Caco-2 (cell line): ENCODE data around the gene CCND2. TPM values are rescaled to one million over a fixed set of nuclear protein-coding genes. Genes with fewer than 3 reads are reported as not detected.

Source experiments
- BruUV-seq: library from RNA; stranded (reverse); fragments of 400-500 nt; replicated peaks from 2 replicates; lab custom pipeline; 2021; lab: Mats Ljungman, UMichigan
- CTCF ChIA-PET: fragments of 300-600 bp; sonication (Branson Sonifier 250); formaldehyde crosslinking; loops from one replicate; lab custom pipeline; 2022; ENCODE audit warnings: antibody characterized with exemption; lab: Charles Lee
- POLR2A ChIA-PET: fragments of 300-600 bp; sonication (Branson Sonifier 250); formaldehyde crosslinking; loops from one replicate; lab custom pipeline; 2022; ENCODE audit warnings: antibody characterized with exemption; lab: Charles Lee
- DNase-seq, 2 experiments: peaks; one replicate each; pipeline versions ENCODE4 v3.0.0 to v3.0.0-alpha.2; 2020 to 2022
- H3K27me3 ChIP-seq: replicated peaks from 2 replicates; pipeline ENCODE4 v1.6.0; 2011; ENCODE audit warnings: low read length; ENCODE audit not compliant: control insufficient read depth, insufficient read depth
- H3K36me3 ChIP-seq: 2 replicates; pipeline ENCODE4 v1.5.1; 2011; ENCODE audit warnings: low read length; ENCODE audit not compliant: control insufficient read depth, insufficient read depth
- H3K4me1 ChIP-seq: fragments of 250-450 bp; sonication (Bioruptor Pico); 2 replicates; pipeline ENCODE4 v1.5.1; 2020; ENCODE audit warnings: mild to moderate bottlenecking
- H3K4me3 ChIP-seq: 2 replicates; pipeline ENCODE4 v1.5.1; 2011; ENCODE audit warnings: low read depth, mild to moderate bottlenecking, control low read depth, low read length
- H3K9me3 ChIP-seq: fragments of 250-450 bp; sonication (Bioruptor Pico); 2 replicates; pipeline ENCODE4 v1.5.1; 2020; ENCODE audit warnings: mild to moderate bottlenecking, moderate library complexity
- H3K27ac Mint-ChIP-seq: one replicate; pipeline ENCODE4 v1.8.0; 2022; ENCODE audit warnings: mixed read lengths; ENCODE audit not compliant: unreplicated experiment
- H3K27me3 Mint-ChIP-seq: one replicate; pipeline ENCODE4 v1.8.0; 2022; ENCODE audit warnings: mixed read lengths; ENCODE audit not compliant: insufficient read depth, unreplicated experiment
- H3K36me3 Mint-ChIP-seq: one replicate; pipeline ENCODE4 v1.8.0; 2022; ENCODE audit warnings: mild to moderate bottlenecking, mixed read lengths; ENCODE audit not compliant: insufficient read depth, unreplicated experiment
- H3K4me1 Mint-ChIP-seq: one replicate; pipeline ENCODE4 v1.8.0; 2022; ENCODE audit warnings: low read depth, mixed read lengths; ENCODE audit not compliant: unreplicated experiment
- H3K4me3 Mint-ChIP-seq: one replicate; pipeline ENCODE4 v1.8.0; 2022; ENCODE audit warnings: mild to moderate bottlenecking, moderate library complexity, mixed read lengths; ENCODE audit not compliant: unreplicated experiment
- H3K9me3 Mint-ChIP-seq: one replicate; pipeline ENCODE4 v1.8.0; 2022; ENCODE audit warnings: mixed read lengths; ENCODE audit not compliant: unreplicated experiment
- intact Hi-C: fragments of 100-400 bp; cut with micrococcal nuclease; formaldehyde crosslinking; loops from one replicate; pipeline ENCODE4 v1.10.0; 2022; ENCODE audit not compliant: unreplicated experiment
- total RNA-seq: library from RNA; stranded (reverse); gene quantifications from 2 replicates; pipeline ENCODE4 v1.2.3, GENCODE V29; 2022
- TF ChIP-seq, protein P1 (sequence below), 2 experiments: fragments of 200-600 bp in 1 of 2; IDR thresholded peaks; 1 replicate in 1 of 2; 2 replicates in 1 of 2; pipeline versions ENCODE4 v1.5.1 to v1.8.0; 2011 to 2022; ENCODE audit warnings: antibody characterized with exemption in 1 of 2, control low read depth in 1 of 2, inconsistent platforms in 1 of 2, low read depth in 1 of 2, low read length in 1 of 2, mild to moderate bottlenecking in 1 of 2, moderate library complexity in 1 of 2; ENCODE audit not compliant: insufficient read depth in 1 of 2, severe bottlenecking in 1 of 2, unreplicated experiment in 1 of 2

CCND2 gene
- total RNA-seq, 1 experiment from 2014 or later: 145 TPM

DNA sequence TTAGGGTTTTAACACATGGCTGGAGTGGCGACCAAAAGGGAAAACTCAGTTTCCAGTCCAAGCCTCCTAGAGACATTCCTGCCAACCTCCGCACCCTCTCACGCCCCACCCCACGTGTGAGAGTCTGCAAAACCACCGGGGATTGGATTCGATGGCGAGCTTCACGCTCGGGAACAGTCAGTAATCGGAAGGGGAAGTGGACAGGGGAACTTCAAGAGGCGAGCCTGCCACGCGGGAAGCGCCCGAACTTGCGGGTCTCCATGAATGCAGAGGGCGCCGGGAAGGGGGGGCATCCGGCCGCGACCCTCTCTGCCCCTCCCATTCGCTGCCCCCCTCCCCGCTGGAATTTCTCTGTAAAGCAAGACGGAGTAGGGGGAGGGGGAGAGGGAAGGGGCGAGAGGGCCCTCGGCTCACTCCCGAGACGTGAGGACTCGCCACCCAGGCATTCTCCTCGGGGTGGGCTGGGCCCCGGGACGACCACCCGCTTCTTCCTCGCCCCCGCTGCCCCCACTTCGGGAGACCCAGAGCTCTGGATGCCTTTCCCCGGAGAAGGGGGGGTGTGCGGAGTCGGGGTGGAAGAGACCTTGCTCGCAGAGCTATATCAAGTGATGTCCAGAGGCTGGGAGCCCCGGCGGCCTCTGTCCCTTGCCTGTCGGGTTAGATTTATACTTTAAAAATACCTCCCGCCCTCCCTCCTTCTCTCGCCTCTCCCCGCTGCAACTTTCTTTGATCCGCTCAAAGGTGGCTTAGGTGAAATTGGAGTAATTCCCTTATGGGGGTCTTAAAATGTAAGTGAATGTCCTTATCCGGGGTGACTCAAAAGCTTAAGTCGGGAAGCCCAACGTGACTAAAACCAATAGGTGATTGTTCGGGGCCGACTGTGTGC lies 2.5 kb upstream of the CCND2 start:
- H3K9me3 ChIP-seq: no peaks in the 10 kb centered on the region
- CTCF ChIA-PET: interaction anchor here (0.6 to 1.3 kb wide), 5 partner anchors 164 to 1009 kb away, joined by 3 to 5 read pairs (median 3); no protein-coding TSS in a partner anchor
- no peaks in the 10 kb centered on the region for H3K36me3 ChIP-seq
- peaks cover 55% of the 10 kb centered on the region for H3K27me3 Mint-ChIP-seq
- peak; percentile 48 to 49 for DNase-seq
- peak overlapping the region; percentile 98 for H3K4me3 Mint-ChIP-seq
- TF ChIP-seq, protein P1, sequence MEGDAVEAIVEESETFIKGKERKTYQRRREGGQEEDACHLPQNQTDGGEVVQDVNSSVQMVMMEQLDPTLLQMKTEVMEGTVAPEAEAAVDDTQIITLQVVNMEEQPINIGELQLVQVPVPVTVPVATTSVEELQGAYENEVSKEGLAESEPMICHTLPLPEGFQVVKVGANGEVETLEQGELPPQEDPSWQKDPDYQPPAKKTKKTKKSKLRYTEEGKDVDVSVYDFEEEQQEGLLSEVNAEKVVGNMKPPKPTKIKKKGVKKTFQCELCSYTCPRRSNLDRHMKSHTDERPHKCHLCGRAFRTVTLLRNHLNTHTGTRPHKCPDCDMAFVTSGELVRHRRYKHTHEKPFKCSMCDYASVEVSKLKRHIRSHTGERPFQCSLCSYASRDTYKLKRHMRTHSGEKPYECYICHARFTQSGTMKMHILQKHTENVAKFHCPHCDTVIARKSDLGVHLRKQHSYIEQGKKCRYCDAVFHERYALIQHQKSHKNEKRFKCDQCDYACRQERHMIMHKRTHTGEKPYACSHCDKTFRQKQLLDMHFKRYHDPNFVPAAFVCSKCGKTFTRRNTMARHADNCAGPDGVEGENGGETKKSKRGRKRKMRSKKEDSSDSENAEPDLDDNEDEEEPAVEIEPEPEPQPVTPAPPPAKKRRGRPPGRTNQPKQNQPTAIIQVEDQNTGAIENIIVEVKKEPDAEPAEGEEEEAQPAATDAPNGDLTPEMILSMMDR (IDR thresholded peaks at IDR 0.05; ENCODE audit: insufficient read depth in 1 of 2, low read depth in 1 of 2, low read length in 1 of 2, severe bottlenecking in 1 of 2, unreplicated experiment in 1 of 2): no peak
- peaks cover 28% of the 10 kb centered on the region for H3K4me1 ChIP-seq
- peaks cover 49% of the 10 kb centered on the region for H3K36me3 Mint-ChIP-seq
- peaks cover 28% of the 10 kb centered on the region for H3K27me3 ChIP-seq
- BruUV-seq: no TSS peak
- peak overlapping the region; percentile 27 for H3K4me3 ChIP-seq
- no peaks in the 10 kb centered on the region for H3K9me3 Mint-ChIP-seq
- intact Hi-C loops: no loop called here
- POLR2A ChIA-PET: interaction anchor here (0.6 kb wide), 1 partner anchor 240 kb away, joined by 5 read pairs; no protein-coding TSS in a partner anchor
- H3K4me1 Mint-ChIP-seq: peaks cover 37% of the 10 kb centered on the region
- H3K27ac Mint-ChIP-seq: no peak overlapping the region

DNA sequence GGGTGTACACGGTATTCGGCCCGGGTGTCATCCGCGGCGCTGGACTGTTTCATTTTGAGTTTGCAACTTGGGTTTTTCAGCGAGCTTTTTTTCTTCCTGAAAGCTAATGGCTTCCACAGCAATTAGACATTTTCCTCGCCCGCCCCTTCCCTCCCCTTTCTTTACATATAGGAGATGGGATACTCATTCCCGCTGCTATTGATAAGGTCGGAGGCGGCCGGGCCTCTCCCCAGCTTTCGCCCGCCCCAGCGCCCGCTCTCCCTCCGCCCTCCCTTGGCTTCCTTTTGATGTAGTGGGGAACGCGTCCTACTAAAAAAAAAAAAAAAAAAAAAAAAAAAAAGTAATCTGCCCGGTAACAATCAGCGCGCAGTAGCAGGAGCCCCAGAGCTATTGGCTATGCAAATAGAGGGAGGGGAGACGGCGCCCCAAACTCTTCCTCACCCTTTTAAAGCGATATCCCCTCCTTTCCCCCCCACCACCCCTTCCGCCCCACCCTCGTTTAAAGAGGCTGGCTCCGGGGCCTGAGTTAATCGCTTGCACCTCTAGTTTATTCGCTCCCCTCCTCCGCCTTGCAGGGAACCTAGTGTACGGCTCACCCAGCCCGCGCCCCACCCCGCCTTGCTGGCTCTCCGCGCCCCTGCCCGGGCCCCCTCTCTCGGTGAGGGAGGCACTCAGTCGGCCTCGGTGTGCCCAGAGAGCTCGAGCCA lies 1.7 kb upstream of the CCND2 start:
- H3K4me1 ChIP-seq: peaks cover 36% of the 10 kb centered on the region
- peak overlapping the region; percentile 11 for H3K27ac Mint-ChIP-seq
- H3K36me3 Mint-ChIP-seq: peaks cover 57% of the 10 kb centered on the region
- BruUV-seq: no TSS peak
- H3K27me3 Mint-ChIP-seq: peaks cover 52% of the 10 kb centered on the region
- no peaks in the 10 kb centered on the region for H3K9me3 Mint-ChIP-seq
- no peaks in the 10 kb centered on the region for H3K36me3 ChIP-seq
- H3K4me3 ChIP-seq: peak overlapping the region; percentile 27
- H3K4me3 Mint-ChIP-seq: peak overlapping the region; percentile 98
- peaks cover 25% of the 10 kb centered on the region for H3K27me3 ChIP-seq
- intact Hi-C loops: no loop called here
- TF ChIP-seq, protein P1 (IDR thresholded peaks at IDR 0.05; ENCODE audit: insufficient read depth in 1 of 2, low read depth in 1 of 2, low read length in 1 of 2, severe bottlenecking in 1 of 2, unreplicated experiment in 1 of 2): no peak
- ChIA-PET POLR2A (interaction anchor here (0.6 kb wide), 1 partner anchor 459 kb away, joined by 5 read pairs; no protein-coding TSS in a partner anchor), CTCF (interaction anchor here (0.6 to 1.3 kb wide), 7 partner anchors 107 to 1010 kb away, joined by 3 to 5 read pairs (median 4); no protein-coding TSS in a partner anchor)
- H3K9me3 ChIP-seq: no peaks in the 10 kb centered on the region
- H3K4me1 Mint-ChIP-seq: peaks cover 45% of the 10 kb centered on the region
- DNase-seq: peak; percentile 68 to 80
